GM23338 (cell line): ENCODE measurements around the gene SYNCRIP. TPM values are rescaled to one million over a fixed set of nuclear protein-coding genes. Genes with fewer than 3 reads are reported as not detected.

Experiments
- ATAC-seq: fragments of 200-7000 bp; cut with Tn5 transposase; 3 replicates; pipeline ENCODE4 v1.9.1; 2020
- DNase-seq: peaks from one replicate; pipeline ENCODE4 v3.0.0-alpha.2; 2015; ENCODE audit warnings: low spot score
- H2AFZ ChIP-seq: fragments of 200-600 bp; sonication (generic); 2 replicates; pipeline ENCODE4 v1.8.0; 2016; ENCODE audit warnings: antibody characterized with exemption, mild to moderate bottlenecking, moderate library complexity
- H3F3A ChIP-seq: fragments of 200-600 bp; sonication (generic); replicated peaks from 2 replicates; pipeline ENCODE4 v1.8.0; 2017; ENCODE audit warnings: antibody characterized with exemption, mixed run types, low read depth
- H3K27ac ChIP-seq: fragments of 200-600 bp; sonication (generic); 2 replicates; pipeline ENCODE4 v1.6.1; 2016; ENCODE audit warnings: low read depth
- H3K27me3 ChIP-seq: fragments of 200-600 bp; sonication (generic); 2 replicates; pipeline ENCODE4 v1.8.0; 2016; ENCODE audit warnings: mild to moderate bottlenecking, mixed run types, moderate library complexity; ENCODE audit not compliant: insufficient read depth
- H3K36me3 ChIP-seq: fragments of 200-600 bp; sonication (generic); 2 replicates; pipeline ENCODE4 v1.8.0; 2016; ENCODE audit warnings: mild to moderate bottlenecking; ENCODE audit not compliant: insufficient read depth
- H3K4me1 ChIP-seq: fragments of 200-600 bp; sonication (generic); 2 replicates; pipeline ENCODE4 v1.8.0; 2016; ENCODE audit warnings: mild to moderate bottlenecking, moderate library complexity; ENCODE audit not compliant: insufficient read depth
- H3K4me2 ChIP-seq: fragments of 200-600 bp; sonication (generic); 2 replicates; pipeline ENCODE4 v1.7.1; 2017; ENCODE audit warnings: mixed run types
- H3K4me3 ChIP-seq: fragments of 200-600 bp; sonication (generic); 2 replicates; pipeline ENCODE4 v1.6.1; 2016; ENCODE audit warnings: mixed run types
- H3K79me2 ChIP-seq: fragments of 200-600 bp; sonication (generic); replicated peaks from 2 replicates; pipeline ENCODE4 v1.8.0; 2017; ENCODE audit warnings: mild to moderate bottlenecking; ENCODE audit not compliant: insufficient read depth
- H3K9me2 ChIP-seq: fragments of 200-600 bp; sonication (generic); 2 replicates; pipeline ENCODE4 v1.8.0; 2017; ENCODE audit not compliant: insufficient read depth
- H4K20me1 ChIP-seq: fragments of 200-600 bp; sonication (generic); replicated peaks from 2 replicates; pipeline ENCODE4 v1.8.0; 2017; ENCODE audit warnings: mild to moderate bottlenecking; ENCODE audit not compliant: insufficient read depth
- H3K27ac Mint-ChIP-seq: 2 replicates; pipeline ENCODE4 v1.8.0; 2020; ENCODE audit warnings: inconsistent platforms, mild to moderate bottlenecking, moderate library complexity, mixed read lengths
- H3K27me3 Mint-ChIP-seq: 3 replicates; pipeline ENCODE4 v1.8.0; 2022; ENCODE audit warnings: low read depth, mild to moderate bottlenecking, moderate library complexity, mixed read lengths, inconsistent platforms; ENCODE audit not compliant: insufficient read depth, poor library complexity
- H3K36me3 Mint-ChIP-seq: 3 replicates; pipeline ENCODE4 v1.8.0; 2021; ENCODE audit warnings: low read depth, mild to moderate bottlenecking, inconsistent platforms, moderate library complexity, mixed read lengths
- H3K4me1 Mint-ChIP-seq: 3 replicates; pipeline ENCODE4 v1.8.0; 2020; ENCODE audit warnings: mild to moderate bottlenecking, inconsistent platforms, mixed read lengths
- H3K4me3 Mint-ChIP-seq: 3 replicates; pipeline ENCODE4 v1.8.0; 2021; ENCODE audit warnings: moderate library complexity, mild to moderate bottlenecking, inconsistent platforms, mixed read lengths
- H3K9me3 Mint-ChIP-seq: 3 replicates; pipeline ENCODE4 v1.8.0; 2020; ENCODE audit warnings: moderate library complexity, mild to moderate bottlenecking, inconsistent platforms, mixed read lengths
- CREB1 ChIP-seq: fragments of 250-450 bp; sonication (Bioruptor Pico); IDR thresholded peaks from 2 replicates; pipeline ENCODE4 v1.5.0; 2020; ENCODE audit warnings: low read depth, mild to moderate bottlenecking, moderate library complexity
- EZH2 ChIP-seq: fragments of 200-600 bp; sonication (generic); IDR thresholded peaks from one replicate; pipeline ENCODE4 v1.8.0; 2017; ENCODE audit warnings: antibody characterized with exemption, mild to moderate bottlenecking, low read depth; ENCODE audit not compliant: unreplicated experiment
- EZH2phosphoT487 ChIP-seq: fragments of 200-600 bp; sonication (generic); IDR thresholded peaks from one replicate; pipeline ENCODE4 v1.8.1; 2018; ENCODE audit warnings: antibody characterized with exemption; ENCODE audit not compliant: unreplicated experiment
- JUNB ChIP-seq: IDR thresholded peaks from one replicate; pipeline ENCODE4 v1.6.1; 2016; ENCODE audit warnings: antibody characterized with exemption; ENCODE audit not compliant: unreplicated experiment
- NANOG ChIP-seq: IDR thresholded peaks from 2 replicates; pipeline ENCODE4 v1.6.1; 2016; ENCODE audit warnings: antibody characterized with exemption, borderline replicate concordance
- POLR2AphosphoS5 ChIP-seq: IDR thresholded peaks from 2 replicates; pipeline ENCODE4 v1.6.1; 2016; ENCODE audit warnings: antibody characterized with exemption, low read depth
- STAT1 ChIP-seq: IDR thresholded peaks from one replicate; pipeline ENCODE4 v1.6.1; 2016; ENCODE audit warnings: antibody characterized with exemption; ENCODE audit not compliant: unreplicated experiment
- ZNF114 ChIP-seq: fragments of 250-450 bp; sonication (Bioruptor Pico); IDR thresholded peaks from 2 replicates; pipeline ENCODE4 v1.5.0; 2020; ENCODE audit warnings: mild to moderate bottlenecking, moderate library complexity
- ZNF331 ChIP-seq: fragments of 250-450 bp; sonication (Bioruptor Pico); IDR thresholded peaks from 2 replicates; pipeline ENCODE4 v1.5.0; 2020; ENCODE audit warnings: low read depth, mild to moderate bottlenecking, moderate library complexity
- polyA plus RNA-seq: library from polyadenylated mRNA; unstranded; fragments of >200 nt; fragmentation: Nextera tagmentation; extraction: Ambion mirVana; gene quantifications from 2 replicates; pipeline ENCODE4 v1.2.1, GENCODE V29; 2016
- total RNA-seq: library from RNA; depleted of rRNA; stranded (reverse); fragments of >200 nt; shearing (Covaris generic); gene quantifications from 2 replicates; pipeline ENCODE4 v1.2.3, GENCODE V29; 2014
- TF ChIP-seq, protein P1 (sequence below): fragments of 250-450 bp; sonication (Bioruptor Pico); IDR thresholded peaks from 2 replicates; pipeline ENCODE4 v1.5.0; 2020; ENCODE audit warnings: mild to moderate bottlenecking, moderate library complexity
- TF ChIP-seq, protein P2 (sequence below): IDR thresholded peaks from one replicate; pipeline ENCODE4 v1.6.1; 2018; ENCODE audit warnings: antibody characterized with exemption; ENCODE audit not compliant: unreplicated experiment
- TF ChIP-seq, protein P3 (sequence below), 2 experiments: fragments of 200-600 bp in 1 of 2; sonication (generic) in 1 of 2; conservative IDR thresholded peaks; 2 replicates each; pipeline versions ENCODE4 v1.5.1 to v1.6.1; 2016 to 2017; ENCODE audit warnings: antibody characterized with exemption in 2 of 2, low read depth in 2 of 2, mild to moderate bottlenecking in 2 of 2, moderate library complexity in 1 of 2
- TF ChIP-seq, protein P4 (sequence below): IDR thresholded peaks from 2 replicates; pipeline ENCODE4 v1.6.1; 2016; ENCODE audit warnings: antibody characterized with exemption

SYNCRIP gene
- total and polyA plus RNA-seq, 2 experiments from 2014 or later, result 163 to 164 TPM

GRCh38 chr6:85632164-85632942, 10.3 kb downstream of the SYNCRIP start:
- Histone ChIP-seq H3K79me2 (peaks cover 100% of the 10 kb centered on the region), H4K20me1 (peaks cover 96% of the 10 kb centered on the region), H3K27me3 (no peaks in the 10 kb centered on the region), H3F3A (peaks cover 26% of the 10 kb centered on the region; the same call in 1 of the 2 replicates), H3K4me2 (no peak overlapping the region), H3K4me1 (peaks cover 19% of the 10 kb centered on the region), H2AFZ (no peak overlapping the region), H3K27ac (peak overlapping the region; percentile 47; the same call in 1 of the 2 replicates), H3K4me3 (no peak overlapping the region), H3K36me3 (peaks cover 69% of the 10 kb centered on the region), H3K9me2 (no peaks in the 10 kb centered on the region)
- no peaks in the 10 kb centered on the region for H3K9me3 Mint-ChIP-seq
- H3K27me3 Mint-ChIP-seq, result peaks cover 10% of the 10 kb centered on the region
- no peak overlapping the region for H3K4me3 Mint-ChIP-seq
- no peak overlapping the region for H3K27ac Mint-ChIP-seq
- no peak for TF ChIP-seq STAT1
- no peak for TF ChIP-seq POLR2AphosphoS5
- no peak for TF ChIP-seq NANOG
- TF ChIP-seq EZH2, result no peak
- no peak for TF ChIP-seq ZNF114
- TF ChIP-seq, protein P1, sequence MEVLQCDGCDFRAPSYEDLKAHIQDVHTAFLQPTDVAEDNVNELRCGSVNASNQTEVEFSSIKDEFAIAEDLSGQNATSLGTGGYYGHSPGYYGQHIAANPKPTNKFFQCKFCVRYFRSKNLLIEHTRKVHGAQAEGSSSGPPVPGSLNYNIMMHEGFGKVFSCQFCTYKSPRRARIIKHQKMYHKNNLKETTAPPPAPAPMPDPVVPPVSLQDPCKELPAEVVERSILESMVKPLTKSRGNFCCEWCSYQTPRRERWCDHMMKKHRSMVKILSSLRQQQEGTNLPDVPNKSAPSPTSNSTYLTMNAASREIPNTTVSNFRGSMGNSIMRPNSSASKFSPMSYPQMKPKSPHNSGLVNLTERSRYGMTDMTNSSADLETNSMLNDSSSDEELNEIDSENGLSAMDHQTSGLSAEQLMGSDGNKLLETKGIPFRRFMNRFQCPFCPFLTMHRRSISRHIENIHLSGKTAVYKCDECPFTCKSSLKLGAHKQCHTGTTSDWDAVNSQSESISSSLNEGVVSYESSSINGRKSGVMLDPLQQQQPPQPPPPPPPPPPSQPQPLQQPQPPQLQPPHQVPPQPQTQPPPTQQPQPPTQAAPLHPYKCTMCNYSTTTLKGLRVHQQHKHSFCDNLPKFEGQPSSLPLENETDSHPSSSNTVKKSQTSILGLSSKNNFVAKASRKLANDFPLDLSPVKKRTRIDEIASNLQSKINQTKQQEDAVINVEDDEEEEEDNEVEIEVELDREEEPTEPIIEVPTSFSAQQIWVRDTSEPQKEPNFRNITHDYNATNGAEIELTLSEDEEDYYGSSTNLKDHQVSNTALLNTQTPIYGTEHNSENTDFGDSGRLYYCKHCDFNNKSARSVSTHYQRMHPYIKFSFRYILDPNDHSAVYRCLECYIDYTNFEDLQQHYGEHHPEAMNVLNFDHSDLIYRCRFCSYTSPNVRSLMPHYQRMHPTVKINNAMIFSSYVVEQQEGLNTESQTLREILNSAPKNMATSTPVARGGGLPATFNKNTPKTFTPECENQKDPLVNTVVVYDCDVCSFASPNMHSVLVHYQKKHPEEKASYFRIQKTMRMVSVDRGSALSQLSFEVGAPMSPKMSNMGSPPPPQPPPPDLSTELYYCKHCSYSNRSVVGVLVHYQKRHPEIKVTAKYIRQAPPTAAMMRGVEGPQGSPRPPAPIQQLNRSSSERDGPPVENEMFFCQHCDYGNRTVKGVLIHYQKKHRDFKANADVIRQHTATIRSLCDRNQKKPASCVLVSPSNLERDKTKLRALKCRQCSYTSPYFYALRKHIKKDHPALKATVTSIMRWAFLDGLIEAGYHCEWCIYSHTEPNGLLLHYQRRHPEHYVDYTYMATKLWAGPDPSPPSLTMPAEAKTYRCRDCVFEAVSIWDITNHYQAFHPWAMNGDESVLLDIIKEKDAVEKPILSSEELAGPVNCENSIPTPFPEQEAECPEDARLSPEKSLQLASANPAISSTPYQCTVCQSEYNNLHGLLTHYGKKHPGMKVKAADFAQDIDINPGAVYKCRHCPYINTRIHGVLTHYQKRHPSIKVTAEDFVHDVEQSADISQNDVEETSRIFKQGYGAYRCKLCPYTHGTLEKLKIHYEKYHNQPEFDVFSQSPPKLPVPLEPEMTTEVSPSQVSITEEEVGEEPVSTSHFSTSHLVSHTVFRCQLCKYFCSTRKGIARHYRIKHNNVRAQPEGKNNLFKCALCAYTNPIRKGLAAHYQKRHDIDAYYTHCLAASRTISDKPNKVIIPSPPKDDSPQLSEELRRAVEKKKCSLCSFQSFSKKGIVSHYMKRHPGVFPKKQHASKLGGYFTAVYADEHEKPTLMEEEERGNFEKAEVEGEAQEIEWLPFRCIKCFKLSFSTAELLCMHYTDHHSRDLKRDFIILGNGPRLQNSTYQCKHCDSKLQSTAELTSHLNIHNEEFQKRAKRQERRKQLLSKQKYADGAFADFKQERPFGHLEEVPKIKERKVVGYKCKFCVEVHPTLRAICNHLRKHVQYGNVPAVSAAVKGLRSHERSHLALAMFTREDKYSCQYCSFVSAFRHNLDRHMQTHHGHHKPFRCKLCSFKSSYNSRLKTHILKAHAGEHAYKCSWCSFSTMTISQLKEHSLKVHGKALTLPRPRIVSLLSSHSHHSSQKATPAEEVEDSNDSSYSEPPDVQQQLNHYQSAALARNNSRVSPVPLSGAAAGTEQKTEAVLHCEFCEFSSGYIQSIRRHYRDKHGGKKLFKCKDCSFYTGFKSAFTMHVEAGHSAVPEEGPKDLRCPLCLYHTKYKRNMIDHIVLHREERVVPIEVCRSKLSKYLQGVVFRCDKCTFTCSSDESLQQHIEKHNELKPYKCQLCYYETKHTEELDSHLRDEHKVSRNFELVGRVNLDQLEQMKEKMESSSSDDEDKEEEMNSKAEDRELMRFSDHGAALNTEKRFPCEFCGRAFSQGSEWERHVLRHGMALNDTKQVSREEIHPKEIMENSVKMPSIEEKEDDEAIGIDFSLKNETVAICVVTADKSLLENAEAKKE, result no peak
- TF ChIP-seq, protein P2, sequence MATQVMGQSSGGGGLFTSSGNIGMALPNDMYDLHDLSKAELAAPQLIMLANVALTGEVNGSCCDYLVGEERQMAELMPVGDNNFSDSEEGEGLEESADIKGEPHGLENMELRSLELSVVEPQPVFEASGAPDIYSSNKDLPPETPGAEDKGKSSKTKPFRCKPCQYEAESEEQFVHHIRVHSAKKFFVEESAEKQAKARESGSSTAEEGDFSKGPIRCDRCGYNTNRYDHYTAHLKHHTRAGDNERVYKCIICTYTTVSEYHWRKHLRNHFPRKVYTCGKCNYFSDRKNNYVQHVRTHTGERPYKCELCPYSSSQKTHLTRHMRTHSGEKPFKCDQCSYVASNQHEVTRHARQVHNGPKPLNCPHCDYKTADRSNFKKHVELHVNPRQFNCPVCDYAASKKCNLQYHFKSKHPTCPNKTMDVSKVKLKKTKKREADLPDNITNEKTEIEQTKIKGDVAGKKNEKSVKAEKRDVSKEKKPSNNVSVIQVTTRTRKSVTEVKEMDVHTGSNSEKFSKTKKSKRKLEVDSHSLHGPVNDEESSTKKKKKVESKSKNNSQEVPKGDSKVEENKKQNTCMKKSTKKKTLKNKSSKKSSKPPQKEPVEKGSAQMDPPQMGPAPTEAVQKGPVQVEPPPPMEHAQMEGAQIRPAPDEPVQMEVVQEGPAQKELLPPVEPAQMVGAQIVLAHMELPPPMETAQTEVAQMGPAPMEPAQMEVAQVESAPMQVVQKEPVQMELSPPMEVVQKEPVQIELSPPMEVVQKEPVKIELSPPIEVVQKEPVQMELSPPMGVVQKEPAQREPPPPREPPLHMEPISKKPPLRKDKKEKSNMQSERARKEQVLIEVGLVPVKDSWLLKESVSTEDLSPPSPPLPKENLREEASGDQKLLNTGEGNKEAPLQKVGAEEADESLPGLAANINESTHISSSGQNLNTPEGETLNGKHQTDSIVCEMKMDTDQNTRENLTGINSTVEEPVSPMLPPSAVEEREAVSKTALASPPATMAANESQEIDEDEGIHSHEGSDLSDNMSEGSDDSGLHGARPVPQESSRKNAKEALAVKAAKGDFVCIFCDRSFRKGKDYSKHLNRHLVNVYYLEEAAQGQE, result no peak
- no peak for TF ChIP-seq CREB1
- TF ChIP-seq ZNF331, result no peak
- no peak for TF ChIP-seq JUNB
- no peak for TF ChIP-seq EZH2phosphoT487
- TF ChIP-seq, protein P3, sequence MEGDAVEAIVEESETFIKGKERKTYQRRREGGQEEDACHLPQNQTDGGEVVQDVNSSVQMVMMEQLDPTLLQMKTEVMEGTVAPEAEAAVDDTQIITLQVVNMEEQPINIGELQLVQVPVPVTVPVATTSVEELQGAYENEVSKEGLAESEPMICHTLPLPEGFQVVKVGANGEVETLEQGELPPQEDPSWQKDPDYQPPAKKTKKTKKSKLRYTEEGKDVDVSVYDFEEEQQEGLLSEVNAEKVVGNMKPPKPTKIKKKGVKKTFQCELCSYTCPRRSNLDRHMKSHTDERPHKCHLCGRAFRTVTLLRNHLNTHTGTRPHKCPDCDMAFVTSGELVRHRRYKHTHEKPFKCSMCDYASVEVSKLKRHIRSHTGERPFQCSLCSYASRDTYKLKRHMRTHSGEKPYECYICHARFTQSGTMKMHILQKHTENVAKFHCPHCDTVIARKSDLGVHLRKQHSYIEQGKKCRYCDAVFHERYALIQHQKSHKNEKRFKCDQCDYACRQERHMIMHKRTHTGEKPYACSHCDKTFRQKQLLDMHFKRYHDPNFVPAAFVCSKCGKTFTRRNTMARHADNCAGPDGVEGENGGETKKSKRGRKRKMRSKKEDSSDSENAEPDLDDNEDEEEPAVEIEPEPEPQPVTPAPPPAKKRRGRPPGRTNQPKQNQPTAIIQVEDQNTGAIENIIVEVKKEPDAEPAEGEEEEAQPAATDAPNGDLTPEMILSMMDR (conservative IDR thresholded peaks at IDR 0.05; ENCODE audit: low read depth in 2 of 2), result no peak
- TF ChIP-seq, protein P4, sequence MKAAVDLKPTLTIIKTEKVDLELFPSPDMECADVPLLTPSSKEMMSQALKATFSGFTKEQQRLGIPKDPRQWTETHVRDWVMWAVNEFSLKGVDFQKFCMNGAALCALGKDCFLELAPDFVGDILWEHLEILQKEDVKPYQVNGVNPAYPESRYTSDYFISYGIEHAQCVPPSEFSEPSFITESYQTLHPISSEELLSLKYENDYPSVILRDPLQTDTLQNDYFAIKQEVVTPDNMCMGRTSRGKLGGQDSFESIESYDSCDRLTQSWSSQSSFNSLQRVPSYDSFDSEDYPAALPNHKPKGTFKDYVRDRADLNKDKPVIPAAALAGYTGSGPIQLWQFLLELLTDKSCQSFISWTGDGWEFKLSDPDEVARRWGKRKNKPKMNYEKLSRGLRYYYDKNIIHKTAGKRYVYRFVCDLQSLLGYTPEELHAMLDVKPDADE, result no peak
- H3K4me1 Mint-ChIP-seq, result peaks cover 36% of the 10 kb centered on the region
- DNase-seq (no peak), ATAC-seq (no peak)
- peaks cover 98% of the 10 kb centered on the region for H3K36me3 Mint-ChIP-seq
